ENCODE measurements around the gene HEXIM2.
"Not testable (repeated sequence)": the region's sequence is repeated elsewhere in the genome, so short reads cannot be mapped to it uniquely, and the experiment has no call there.

Gene HEXIM2

DNA sequence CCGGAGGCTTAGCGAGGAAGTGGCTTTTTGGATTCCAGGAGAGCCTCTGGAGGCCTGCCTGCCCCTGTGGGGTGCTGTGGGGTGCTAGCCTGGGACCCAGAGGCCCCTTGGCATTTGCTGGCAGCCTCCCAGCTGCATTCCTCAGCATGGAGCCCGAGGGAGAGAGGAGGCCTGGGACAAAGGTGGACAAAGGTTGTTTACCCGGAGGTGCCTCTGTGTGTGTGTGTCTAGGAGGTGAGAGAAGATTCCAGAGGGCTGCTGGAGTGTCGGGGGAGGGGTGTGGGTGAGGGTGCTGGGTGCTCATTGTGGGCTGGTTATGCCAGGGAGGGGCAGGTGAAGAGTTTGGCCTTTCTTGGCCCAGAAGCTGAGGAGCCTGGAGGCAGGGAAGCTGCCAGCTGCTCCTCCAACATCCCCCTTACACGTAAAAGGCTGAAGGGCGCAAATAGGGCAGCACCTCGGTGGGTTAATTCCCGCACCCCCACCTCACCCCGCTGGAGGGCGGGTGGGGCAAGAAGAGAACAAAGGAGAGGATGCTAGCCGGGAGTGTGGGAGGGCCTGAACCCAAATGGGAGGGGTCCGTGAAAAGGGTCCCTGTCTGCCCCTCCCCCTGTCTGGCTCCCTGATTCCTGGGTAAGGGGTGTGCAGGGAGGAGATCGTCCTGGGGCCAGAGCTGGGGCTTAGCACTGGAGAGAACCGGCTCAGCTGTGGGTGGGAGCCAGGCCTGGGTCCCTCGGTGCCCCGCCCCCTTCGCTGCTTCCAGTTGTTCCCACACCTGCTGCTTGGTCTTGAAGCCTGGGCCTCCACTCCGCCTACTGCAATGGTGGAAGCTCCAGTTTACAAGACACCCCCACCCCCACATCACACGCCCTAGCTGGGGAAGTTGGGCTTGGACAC lies 9.9 kb downstream of the HEXIM2 start:
- DNase-seq: no peak

DNA sequence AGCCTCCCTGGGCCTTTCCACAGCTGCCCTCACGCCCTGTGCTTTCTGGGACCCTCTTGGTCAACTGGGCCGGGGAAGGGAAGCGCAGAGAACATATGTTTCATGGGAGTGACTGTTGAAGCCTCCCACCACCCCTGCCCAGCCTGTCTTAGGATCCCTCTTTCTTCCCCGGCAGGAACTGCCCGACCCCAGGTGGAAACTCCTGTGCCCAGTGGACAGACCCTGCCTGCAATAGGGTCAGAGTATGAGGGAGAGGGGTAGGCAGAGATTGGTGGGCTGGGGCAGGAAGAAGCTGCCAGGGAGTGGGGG lies 10.5 kb downstream of the HEXIM2 start:
- no peak for DNase-seq

DNA sequence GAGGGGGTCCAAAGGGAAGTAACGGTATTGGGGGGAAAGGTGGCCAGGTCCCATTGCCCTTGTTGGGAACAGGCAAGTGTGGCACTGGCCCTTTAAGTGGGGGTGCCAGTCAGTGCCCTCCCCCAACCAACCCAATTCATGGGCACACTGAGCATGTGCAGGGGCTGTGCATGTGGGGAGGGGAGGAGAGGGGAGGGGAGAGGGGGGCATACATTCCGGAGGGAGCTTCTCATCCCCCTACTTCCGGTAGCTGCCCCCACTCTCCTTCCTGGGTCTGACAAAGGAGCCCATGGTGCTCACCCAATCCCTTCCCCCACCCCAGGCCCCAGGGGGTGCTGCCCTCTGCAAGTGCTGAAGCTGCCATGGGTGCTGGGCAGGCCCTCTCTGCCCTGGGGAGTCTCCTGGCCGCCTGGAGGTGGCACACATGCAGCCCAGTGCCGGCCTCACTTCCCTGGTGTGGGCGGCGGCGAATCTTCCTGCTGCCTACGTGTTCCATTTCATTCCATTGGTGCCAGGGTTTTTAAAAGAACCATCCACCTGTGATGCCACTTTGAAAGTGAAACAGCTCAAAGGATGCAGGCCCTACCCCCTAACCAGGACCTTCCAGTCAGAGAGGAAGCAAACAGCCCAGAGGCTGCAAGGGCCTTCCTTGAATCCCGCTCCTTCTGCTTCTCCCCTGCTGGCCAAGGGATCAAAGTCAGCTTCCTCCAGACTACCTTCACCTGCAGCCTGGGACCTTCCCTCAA lies 11.0 kb downstream of the HEXIM2 start:
- peak; percentile 57 for DNase-seq

DNA sequence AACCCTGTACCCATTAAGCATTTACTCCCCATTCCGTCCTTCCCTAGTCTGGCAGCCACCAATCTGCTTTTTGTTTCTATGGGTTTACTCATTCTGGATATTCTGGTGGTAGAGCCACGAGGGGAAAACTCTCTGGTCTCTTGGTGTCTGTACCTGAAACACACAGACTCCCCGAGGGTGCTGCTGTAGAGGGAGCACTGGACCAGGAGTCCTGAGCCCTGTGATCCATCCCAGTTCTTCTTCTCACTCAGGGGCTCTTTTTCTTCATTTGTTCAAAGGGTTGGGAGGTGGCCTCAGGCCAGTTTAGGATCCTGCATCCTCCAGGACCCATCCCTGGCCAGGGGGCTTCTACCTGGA lies 14.1 kb downstream of the HEXIM2 start:
- no peak for DNase-seq

DNA sequence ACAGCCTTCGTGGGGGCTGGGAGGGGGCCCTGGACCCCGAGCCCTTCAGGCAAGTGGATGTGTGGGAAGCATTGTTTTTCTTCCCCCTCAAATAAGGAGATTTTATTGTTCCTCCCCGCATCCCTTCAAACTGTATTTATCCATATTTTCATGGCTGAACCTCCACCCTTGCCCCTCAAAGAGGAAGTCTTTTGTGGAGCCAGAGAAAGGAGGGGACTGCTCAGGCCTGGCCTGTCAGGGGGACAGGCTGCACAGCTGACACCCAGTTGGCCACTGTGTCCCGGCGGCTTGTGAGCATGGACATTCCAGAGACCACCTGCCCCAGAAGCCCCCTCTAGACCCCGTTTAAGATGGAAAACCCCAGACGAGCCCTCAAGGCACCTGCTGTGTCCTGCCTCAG lies 15.9 kb downstream of the HEXIM2 start:
- DNase-seq: no peak

DNA sequence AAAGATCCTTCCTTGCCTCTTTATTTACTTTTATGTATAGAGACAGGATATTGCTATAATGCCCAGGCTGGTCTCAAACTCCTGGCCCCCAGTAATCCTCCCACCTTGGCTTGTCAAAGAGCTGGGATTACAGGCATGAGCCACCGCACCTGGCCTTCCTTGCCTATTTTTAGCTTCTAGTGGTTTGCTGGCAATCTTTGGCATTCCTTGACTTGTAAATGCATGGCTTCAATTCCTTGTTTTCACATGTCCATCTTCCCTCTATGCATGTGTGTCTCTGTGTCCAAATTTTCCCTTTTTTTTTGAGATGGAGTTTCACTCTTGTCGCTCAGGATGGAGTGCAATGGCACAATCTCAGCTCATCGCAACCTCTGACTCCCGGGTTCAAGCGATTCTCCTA lies 22.5 kb downstream of the HEXIM2 start:
- no peak for DNase-seq

DNA sequence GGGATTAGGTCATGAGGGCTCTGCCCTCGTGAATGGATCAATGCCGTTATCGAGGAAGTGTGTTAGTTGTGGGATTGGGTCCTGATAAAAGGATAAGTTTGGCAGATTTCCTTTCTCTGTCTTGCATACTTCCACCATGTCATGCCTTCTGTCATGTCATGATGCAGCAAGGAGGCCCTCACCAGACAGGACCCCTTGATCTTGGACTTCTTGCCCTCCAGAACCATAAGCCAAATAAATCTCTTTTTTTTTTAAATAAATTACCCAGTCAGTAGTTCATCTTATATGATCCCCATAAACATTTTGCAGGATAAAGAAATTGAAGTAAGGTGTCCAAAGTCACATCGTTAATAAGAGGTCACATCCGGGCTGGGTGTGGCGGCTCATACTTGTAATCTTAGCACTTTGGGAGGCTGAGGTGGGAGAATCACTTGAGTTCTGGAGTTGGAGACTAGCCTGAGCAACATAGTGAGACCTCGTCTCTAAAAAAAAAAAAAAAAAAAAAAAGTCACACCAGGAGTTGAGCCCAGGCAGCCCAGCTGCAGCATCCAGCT lies 25.2 kb downstream of the HEXIM2 start:
- no peak for DNase-seq

DNA sequence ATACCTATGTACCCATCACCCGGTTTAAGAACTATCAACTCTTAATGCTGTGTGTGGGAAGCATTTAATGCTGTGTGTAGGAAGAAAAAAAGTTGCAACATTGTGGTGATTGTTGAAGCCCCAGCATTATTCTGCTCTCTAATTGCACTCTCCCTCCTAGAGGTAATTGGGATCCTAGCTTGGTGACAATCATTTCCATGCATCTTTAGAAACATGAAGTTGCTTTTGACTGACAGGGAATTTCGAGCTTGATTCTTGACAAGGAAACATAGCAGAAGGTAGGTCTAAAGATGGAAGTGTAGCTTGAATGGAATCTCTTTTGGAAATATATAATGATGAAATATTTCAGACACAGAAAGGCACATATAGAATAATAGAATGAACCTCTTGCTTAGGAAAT lies 27.3 kb downstream of the HEXIM2 start:
- DNase-seq: no peak

DNA sequence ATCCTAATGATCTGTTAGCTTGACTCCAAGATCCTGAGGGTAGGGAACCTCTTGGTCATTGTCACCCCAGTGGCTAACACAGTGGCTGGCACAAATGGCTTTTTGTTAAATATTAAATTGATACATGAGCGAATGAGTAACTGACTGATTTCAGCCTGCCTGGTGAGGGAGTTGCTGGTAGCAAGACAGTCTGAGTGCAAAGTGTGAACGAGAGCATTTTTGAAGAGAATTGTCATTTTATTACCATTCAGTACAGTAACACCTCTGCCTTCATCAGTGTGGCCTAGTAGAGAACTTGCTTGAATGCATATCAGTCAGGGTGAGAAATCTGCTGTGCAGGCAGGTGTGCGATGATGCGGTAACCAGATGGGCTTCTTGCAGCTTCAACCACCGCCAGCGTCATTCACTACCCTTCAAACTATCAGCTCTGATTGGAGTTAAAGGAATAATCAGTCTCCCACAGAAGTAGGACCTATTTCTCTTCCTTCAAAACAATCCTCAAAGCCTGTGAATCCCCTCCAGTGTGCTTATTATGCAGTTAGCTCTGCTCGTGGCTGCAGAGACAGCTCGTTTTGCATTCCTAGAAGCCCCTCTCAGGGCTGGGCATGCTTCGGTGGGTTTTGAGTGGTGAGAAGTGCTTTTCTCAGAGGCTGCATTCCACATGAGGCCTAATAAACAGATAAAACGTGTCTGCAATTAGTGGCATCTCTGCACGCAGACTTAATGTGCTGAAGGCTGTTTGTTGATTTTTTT lies 29.0 kb downstream of the HEXIM2 start:
- no peak for DNase-seq

DNA sequence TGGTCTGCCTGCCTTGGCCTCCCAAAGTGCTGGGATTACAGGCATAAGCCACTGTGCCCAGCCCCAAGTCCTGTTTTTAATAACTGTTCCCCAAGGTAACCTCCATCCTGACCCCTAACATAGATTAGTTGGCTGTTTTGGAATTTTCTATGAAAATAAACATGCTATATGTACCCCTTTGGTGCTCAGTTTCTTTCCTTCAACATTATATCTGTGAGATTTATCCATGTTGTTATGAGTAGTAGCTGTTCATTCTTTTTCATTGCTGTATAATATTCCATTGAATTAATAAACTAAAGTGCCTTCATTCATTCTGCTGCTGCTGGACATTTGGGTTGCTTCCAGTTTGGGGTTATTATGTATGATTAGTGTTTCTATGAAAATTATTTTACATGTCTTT lies 33.7 kb downstream of the HEXIM2 start:
- DNase-seq: no peak

DNA sequence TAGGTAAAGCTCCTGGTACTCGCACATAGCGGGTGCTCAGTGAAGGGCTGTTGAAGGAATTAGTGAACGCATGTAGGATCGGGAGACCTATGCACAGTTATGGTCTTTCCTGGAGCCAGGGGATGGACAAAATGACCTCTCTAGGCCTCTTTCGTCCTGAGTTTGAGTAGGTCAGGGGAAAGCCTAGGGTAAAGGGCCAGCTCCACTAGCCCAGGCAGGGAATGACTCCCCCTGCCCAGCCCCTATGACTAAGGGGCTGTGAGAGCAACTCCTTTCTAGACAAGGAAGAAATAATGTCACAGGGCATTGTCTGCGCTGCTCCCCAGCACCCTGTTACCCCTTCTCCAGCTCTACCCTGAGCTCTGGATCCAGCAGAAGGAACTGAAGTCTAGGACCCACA lies 35.4 kb downstream of the HEXIM2 start:
- DNase-seq: no peak

DNA sequence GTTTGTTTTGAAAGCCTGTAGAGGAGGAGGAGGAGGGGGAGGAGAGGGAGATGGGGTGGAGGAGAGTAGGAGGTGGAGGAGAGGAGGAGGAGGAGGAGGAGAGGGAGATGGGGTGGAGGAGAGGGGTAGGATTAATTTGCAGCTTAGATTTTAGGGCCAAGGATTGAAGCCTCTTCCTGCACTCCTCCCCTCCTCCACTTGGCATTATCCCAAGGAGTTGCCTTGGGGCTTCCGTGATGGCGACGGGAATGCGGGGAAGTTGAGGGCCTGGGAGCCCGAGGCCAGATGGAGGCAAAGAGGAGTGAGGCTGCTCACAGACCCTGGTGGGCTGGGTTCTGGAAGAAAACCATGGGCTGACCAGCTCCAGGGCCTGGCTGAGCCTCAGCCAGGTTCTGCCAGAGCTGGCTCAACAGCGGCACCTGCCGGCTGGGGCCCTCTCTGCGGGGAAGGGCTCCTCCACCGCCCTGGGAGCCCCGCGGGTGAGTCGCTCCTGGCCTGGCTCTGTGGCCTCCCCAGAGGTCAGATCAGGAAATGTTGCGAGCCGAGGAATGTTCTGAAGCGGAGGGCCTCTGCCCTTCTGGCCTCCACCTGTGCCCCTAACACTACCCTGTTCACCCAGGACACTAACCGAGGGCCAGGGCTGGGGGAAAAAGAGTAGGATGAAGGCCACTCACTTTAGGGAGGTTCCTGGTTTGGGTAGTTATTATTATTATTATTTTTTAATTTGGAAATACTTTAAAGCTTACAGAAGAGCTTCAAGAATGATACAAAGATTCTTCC lies 36.1 kb downstream of the HEXIM2 start:
- DNase-seq: peak; percentile 92

DNA sequence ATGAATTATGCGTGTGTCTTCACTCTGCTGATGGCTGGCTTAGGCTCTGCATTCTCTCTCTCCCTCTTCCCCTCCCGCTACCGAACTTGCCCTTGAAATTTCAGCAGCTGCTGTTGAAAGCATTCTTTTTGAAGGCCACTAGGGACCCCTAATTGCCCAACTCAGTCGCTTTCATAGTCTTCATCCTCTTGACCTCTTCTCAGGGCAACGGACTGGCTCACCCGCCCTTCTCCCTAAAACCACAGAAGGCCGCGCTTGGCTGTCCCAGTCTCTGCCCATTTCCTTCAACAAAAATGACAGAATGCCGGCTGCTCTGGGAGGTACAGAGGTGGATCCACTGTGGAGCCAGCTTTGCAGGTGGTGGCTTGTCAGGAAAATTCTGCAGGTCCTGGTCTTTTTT lies 39.0 kb downstream of the HEXIM2 start:
- no peak for DNase-seq

DNA sequence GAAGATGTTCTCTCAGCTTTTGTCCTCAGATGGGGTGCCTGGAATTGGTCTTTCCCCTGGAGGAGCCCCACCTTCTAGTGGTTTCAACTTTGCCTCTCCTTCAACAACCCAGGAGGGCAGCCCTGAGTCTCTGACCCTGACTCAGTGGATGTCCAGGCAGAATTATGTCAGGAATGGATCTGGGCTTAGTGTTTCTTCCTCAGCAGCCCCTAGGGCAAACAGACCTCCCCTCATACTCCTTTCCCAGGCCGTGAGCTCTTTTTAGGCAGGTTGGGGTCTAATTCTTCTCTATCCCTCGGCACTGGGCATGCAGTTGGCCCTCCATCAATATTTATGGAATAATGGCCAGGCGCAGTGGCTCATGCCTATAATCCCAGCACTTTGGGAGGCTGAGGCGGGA lies 39.8 kb downstream of the HEXIM2 start:
- DNase-seq: no peak

DNA sequence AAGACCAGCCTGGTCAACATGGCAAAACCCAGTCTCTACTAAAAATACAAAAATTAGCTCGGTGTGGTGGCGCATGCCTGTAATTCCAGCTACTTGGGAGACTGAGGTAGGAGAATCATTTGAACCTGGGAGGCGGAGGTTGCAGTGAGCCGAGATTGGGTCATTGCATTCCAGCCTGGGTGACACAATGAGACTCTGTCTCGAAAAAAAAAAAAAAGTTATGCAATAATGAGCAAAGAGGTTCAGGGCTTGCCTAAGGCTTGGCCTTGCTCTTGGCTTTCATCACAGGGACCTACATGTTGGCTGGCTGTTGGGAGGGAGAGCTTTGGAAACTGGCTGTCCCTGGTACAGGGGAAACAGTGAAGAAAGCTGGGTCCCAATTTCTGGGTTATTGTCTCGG lies 40.2 kb downstream of the HEXIM2 start:
- DNase-seq: not testable (repeated sequence)

DNA sequence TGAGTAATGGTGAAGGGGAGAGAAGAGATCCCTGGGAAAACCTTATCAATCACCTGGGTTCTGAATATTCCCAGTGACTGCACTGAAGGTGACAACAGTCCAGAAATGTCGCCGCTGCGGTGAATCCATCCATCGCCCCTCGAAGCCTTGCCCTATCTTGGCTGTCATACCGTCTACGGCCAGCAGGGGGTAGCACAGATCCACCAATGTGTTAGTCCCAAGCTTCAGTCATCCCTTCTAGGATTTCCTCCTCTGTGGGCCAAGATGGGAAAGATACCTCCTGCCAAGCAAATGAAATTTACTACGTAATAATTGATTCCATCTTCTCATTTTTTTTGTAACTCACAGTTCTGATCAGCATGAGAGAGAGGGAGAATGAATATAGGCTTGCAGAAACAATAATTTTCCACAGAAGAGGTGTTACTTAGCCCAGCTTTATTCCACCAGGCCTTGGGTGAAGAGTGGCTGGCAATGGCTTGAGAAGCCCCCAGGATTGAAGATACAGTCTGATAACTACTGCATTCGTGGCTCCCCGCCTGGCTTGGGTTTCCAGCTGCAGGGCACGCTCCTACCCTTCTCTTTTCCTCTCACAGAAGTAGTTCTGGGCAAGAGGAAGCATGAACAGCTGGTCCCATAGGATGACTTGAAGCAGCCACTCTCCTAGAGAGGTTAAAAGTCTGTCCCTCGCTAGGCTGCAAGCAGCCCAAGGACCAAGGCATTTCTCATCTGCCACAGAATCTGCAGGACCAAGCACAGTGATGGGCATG lies 57.4 kb downstream of the HEXIM2 start:
- peak; percentile 88 for DNase-seq
